SK-N-SH treated with all-trans-retinoic acid at 6 μM for 48 hours (cell line): Measurements from ENCODE around the gene PERM1.

Experiments used
- ARNTL ChIP-seq: fragments of 450-650 bp; formaldehyde crosslinking; IDR thresholded peaks from 2 replicates; pipeline ENCODE4 v1.5.0; 2020; ENCODE audit warnings: low read depth, mild to moderate bottlenecking, moderate library complexity, borderline replicate concordance
- CSRNP3 ChIP-seq: fragments of 250-450 bp; sonication (Bioruptor Pico); IDR thresholded peaks from 2 replicates; pipeline ENCODE4 v1.5.1; 2021; ENCODE audit warnings: mild to moderate bottlenecking, moderate library complexity
- ESRRG ChIP-seq: fragments of 250-450 bp; sonication (Bioruptor Pico); IDR thresholded peaks from 2 replicates; pipeline ENCODE4 v1.6.1; 2021; ENCODE audit warnings: mild to moderate bottlenecking
- TCF4 ChIP-seq: fragments of 250-450 bp; sonication (Bioruptor Pico); IDR thresholded peaks from 2 replicates; pipeline ENCODE4 v1.8.0; 2021; ENCODE audit warnings: mild to moderate bottlenecking, moderate library complexity, borderline replicate concordance
- ZC3H10 ChIP-seq: fragments of 250-450 bp; sonication (Bioruptor Pico); IDR thresholded peaks from 2 replicates; pipeline ENCODE4 v1.5.1; 2021; ENCODE audit warnings: mild to moderate bottlenecking, moderate library complexity
- ZFP30 ChIP-seq: fragments of 450-650 bp; formaldehyde crosslinking; IDR thresholded peaks from 2 replicates; pipeline ENCODE4 v1.5.0; 2022; ENCODE audit warnings: mild to moderate bottlenecking, moderate library complexity
- TF ChIP-seq, protein P1 (sequence below): fragments of 250-450 bp; sonication (Bioruptor Pico); IDR thresholded peaks from 2 replicates; pipeline ENCODE4 v1.5.1; 2020; ENCODE audit warnings: low read depth, mild to moderate bottlenecking, moderate library complexity
- TF ChIP-seq, protein P2 (sequence below): fragments of 250-450 bp; sonication (Bioruptor Pico); IDR thresholded peaks from 2 replicates; pipeline ENCODE4 v1.8.0; 2020; ENCODE audit warnings: mild to moderate bottlenecking, moderate library complexity, borderline replicate concordance

GRCh38 chr1:993379-993995, 11.6 kb upstream of the PERM1 start:
- TF ChIP-seq ZFP30 (CRISPR knock-in tag), result no peak
- TF ChIP-seq, protein P1, sequence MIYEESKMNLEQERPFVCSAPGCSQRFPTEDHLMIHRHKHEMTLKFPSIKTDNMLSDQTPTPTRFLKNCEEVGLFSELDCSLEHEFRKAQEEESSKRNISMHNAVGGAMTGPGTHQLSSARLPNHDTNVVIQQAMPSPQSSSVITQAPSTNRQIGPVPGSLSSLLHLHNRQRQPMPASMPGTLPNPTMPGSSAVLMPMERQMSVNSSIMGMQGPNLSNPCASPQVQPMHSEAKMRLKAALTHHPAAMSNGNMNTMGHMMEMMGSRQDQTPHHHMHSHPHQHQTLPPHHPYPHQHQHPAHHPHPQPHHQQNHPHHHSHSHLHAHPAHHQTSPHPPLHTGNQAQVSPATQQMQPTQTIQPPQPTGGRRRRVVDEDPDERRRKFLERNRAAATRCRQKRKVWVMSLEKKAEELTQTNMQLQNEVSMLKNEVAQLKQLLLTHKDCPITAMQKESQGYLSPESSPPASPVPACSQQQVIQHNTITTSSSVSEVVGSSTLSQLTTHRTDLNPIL (CRISPR knock-in tag), result no peak
- TF ChIP-seq, protein P2, sequence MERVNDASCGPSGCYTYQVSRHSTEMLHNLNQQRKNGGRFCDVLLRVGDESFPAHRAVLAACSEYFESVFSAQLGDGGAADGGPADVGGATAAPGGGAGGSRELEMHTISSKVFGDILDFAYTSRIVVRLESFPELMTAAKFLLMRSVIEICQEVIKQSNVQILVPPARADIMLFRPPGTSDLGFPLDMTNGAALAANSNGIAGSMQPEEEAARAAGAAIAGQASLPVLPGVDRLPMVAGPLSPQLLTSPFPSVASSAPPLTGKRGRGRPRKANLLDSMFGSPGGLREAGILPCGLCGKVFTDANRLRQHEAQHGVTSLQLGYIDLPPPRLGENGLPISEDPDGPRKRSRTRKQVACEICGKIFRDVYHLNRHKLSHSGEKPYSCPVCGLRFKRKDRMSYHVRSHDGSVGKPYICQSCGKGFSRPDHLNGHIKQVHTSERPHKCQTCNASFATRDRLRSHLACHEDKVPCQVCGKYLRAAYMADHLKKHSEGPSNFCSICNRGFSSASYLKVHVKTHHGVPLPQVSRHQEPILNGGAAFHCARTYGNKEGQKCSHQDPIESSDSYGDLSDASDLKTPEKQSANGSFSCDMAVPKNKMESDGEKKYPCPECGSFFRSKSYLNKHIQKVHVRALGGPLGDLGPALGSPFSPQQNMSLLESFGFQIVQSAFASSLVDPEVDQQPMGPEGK (CRISPR knock-in tag), result no peak
- TF ChIP-seq ARNTL (CRISPR knock-in tag), result no peak
- TF ChIP-seq TCF4 (CRISPR knock-in tag), result no peak
- no peak for TF ChIP-seq CSRNP3 (CRISPR knock-in tag)
- TF ChIP-seq ZC3H10, result no peak
- no peak for TF ChIP-seq ESRRG (CRISPR knock-in tag)
